GM08714 (cell line): ENCODE data around the gene RNF223.
"Not testable (repeated sequence)": the region's sequence is repeated elsewhere in the genome, so short reads cannot be mapped to it uniquely, and the experiment has no call there.

Source experiments
- H3K4me3 ChIP-seq: fragments of 200-500 bp; sonication (Bioruptor generic); 2 replicates; pipeline ENCODE4 v1.5.1; 2014; ENCODE audit warnings: mild to moderate bottlenecking, low read length, inconsistent platforms
- ZNF274 ChIP-seq: IDR thresholded peaks from 2 replicates; pipeline ENCODE4 v1.6.1; 2012; ENCODE audit warnings: mild to moderate bottlenecking, low read depth, low read length

Gene RNF223

GRCh38 chr1:1037366-1038327, 36.5 kb downstream of the RNF223 start:
- no peak for TF ChIP-seq ZNF274
- H3K4me3 ChIP-seq: no peak overlapping the region

- TF ChIP-seq ZNF274: no peak
- H3K4me3 ChIP-seq: no peak overlapping the region
Observed at GRCh38 chr1:1035291-1035943, 38.7 kb downstream of the RNF223 start.

GRCh38 chr1:1034439-1034781, 39.7 kb downstream of the RNF223 start:
- no peak overlapping the region; the same call in 1 of the 2 replicates for H3K4me3 ChIP-seq
- no peak for TF ChIP-seq ZNF274

GRCh38 chr1:1033731-1034438, 40.2 kb downstream of the RNF223 start:
- no peak for TF ChIP-seq ZNF274
- H3K4me3 ChIP-seq: no peak overlapping the region; the same call in 1 of the 2 replicates

- peak overlapping the region; percentile 42; the same call in 1 of the 2 replicates for H3K4me3 ChIP-seq
- TF ChIP-seq ZNF274: no peak
Observed at GRCh38 chr1:1033009-1033587, 41.0 kb downstream of the RNF223 start.

GRCh38 chr1:1032424-1032823, 41.7 kb downstream of the RNF223 start:
- TF ChIP-seq ZNF274: no peak
- no peak overlapping the region for H3K4me3 ChIP-seq

GRCh38 chr1:1031659-1032235, 42.4 kb downstream of the RNF223 start:
- no peak for TF ChIP-seq ZNF274
- H3K4me3 ChIP-seq: no peak overlapping the region

- not testable (repeated sequence) for H3K4me3 ChIP-seq
Observed at GRCh38 chr1:1030867-1031658, 43.0 kb downstream of the RNF223 start.

GRCh38 chr1:1027791-1028190, 46.3 kb downstream of the RNF223 start:
- TF ChIP-seq ZNF274: no peak
- no peak overlapping the region for H3K4me3 ChIP-seq

GRCh38 chr1:1026599-1027413, 47.3 kb downstream of the RNF223 start:
- H3K4me3 ChIP-seq: no peak overlapping the region
- TF ChIP-seq ZNF274: no peak

- no peak for TF ChIP-seq ZNF274
- no peak overlapping the region for H3K4me3 ChIP-seq
Observed at GRCh38 chr1:1025730-1026129, 48.4 kb downstream of the RNF223 start.
